K562 (cell line): ENCODE results near the gene CLCN1. TPM values are rescaled to one million over a fixed set of nuclear protein-coding genes. Genes with fewer than 3 reads are reported as not detected.

Experiments
- BCLAF1 ChIP-seq, 2 experiments: fragments of 450-650 bp in 1 of 2; IDR thresholded peaks; 2 replicates each; pipeline ENCODE4 v1.6.1; 2011 to 2017; ENCODE audit warnings: low read depth in 2 of 2, antibody characterized with exemption in 1 of 2, borderline replicate concordance in 1 of 2, low read length in 1 of 2, mild to moderate bottlenecking in 1 of 2, mixed read lengths in 1 of 2; ENCODE audit not compliant: control insufficient read depth in 1 of 2
- BRF1 ChIP-seq: IDR thresholded peaks from 3 replicates; pipeline ENCODE4 v1.6.1; 2011; ENCODE audit warnings: borderline replicate concordance, mild to moderate bottlenecking; ENCODE audit not compliant: insufficient read length; ENCODE audit errors: extremely low read depth
- CBX3 ChIP-seq, 2 experiments: IDR thresholded peaks; 1 replicate in 1 of 2; 2 replicates in 1 of 2; pipeline ENCODE4 v1.6.1; 2012; ENCODE audit warnings: inconsistent platforms in 2 of 2, low read length in 2 of 2, borderline replicate concordance in 1 of 2, control low read depth in 1 of 2
- CREM ChIP-seq: IDR thresholded peaks from 2 replicates; pipeline ENCODE4 v1.6.1; 2014; ENCODE audit warnings: antibody characterized with exemption, low read depth
- DNMT1 ChIP-seq: fragments of 450-650 bp; IDR thresholded peaks from 2 replicates; pipeline ENCODE4 v1.6.1; 2016; ENCODE audit warnings: antibody characterized with exemption, mild to moderate bottlenecking
- MBD1 ChIP-seq: fragments of 250-450 bp; sonication (Bioruptor Pico); IDR thresholded peaks from 2 replicates; pipeline ENCODE4 v1.8.0; 2022; ENCODE audit warnings: inconsistent platforms
- PRPF4 ChIP-seq: fragments of 200-400 bp; formaldehyde crosslinking; IDR thresholded peaks from one replicate; pipeline ENCODE4 v1.6.1; 2017; ENCODE audit warnings: low read length, low read depth, mild to moderate bottlenecking; ENCODE audit not compliant: insufficient read depth, poor library complexity, severe bottlenecking
- PTTG1 ChIP-seq: fragments of 450-650 bp; IDR thresholded peaks from 2 replicates; pipeline ENCODE4 v1.6.1; 2016; ENCODE audit warnings: low read depth, mild to moderate bottlenecking, missing genetic modification characterization, missing compliant biosample characterization
- SRSF7 ChIP-seq: fragments of 200-400 bp; formaldehyde crosslinking; optimal IDR thresholded peaks from 2 replicates; pipeline ENCODE3; 2017; ENCODE audit warnings: mild to moderate bottlenecking, low read depth, low read length
- STAG1 ChIP-seq: sonication (generic); formaldehyde crosslinking; IDR thresholded peaks from 2 replicates; pipeline ENCODE4 v1.5.0; 2020; ENCODE audit warnings: missing genetic modification reagents, borderline replicate concordance
- TCF3 ChIP-seq: sonication (generic); formaldehyde crosslinking; IDR thresholded peaks from 2 replicates; pipeline ENCODE4 v1.4.0; 2020; ENCODE audit warnings: mild to moderate bottlenecking, missing genetic modification reagents
- ZBTB12 ChIP-seq: fragments of 250-450 bp; sonication (Bioruptor Pico); IDR thresholded peaks from 2 replicates; pipeline ENCODE4 v1.4.0; 2020
- ZNF121 ChIP-seq: sonication (generic); formaldehyde crosslinking; conservative IDR thresholded peaks from 2 replicates; pipeline ENCODE4 v1.8.0; 2022; ENCODE audit warnings: missing genetic modification reagents
- ZNF274 ChIP-seq: IDR thresholded peaks from 2 replicates; pipeline ENCODE4 v1.6.1; 2011; ENCODE audit warnings: low read depth, mild to moderate bottlenecking, low read length, moderate library complexity, borderline replicate concordance
- ZNF347 ChIP-seq: fragments of 450-650 bp; formaldehyde crosslinking; IDR thresholded peaks from 2 replicates; pipeline ENCODE4 v1.4.0; 2020; ENCODE audit warnings: low read depth, mild to moderate bottlenecking, moderate library complexity
- polyA plus RNA-seq, 8 experiments: library from polyadenylated mRNA; depleted of rRNA in 4 of 8; stranded (reverse) in 5 of 8; unstranded in 3 of 8; fragments of >200 nt; fragmentation: Nextera tagmentation in 2 of 8; fragmentation: Illumina TruSeq in 1 of 8; extraction: Ambion mirVana in 2 of 8; extraction: Trizol in 1 of 8; gene quantifications; 2 replicates each; pipeline versions ENCODE4 v1.2.1 to v1.2.3, GENCODE V29; 2011 to 2014; ENCODE audit warnings: inconsistent platforms in 1 of 8, missing spikeins in 1 of 8
- total RNA-seq, 7 experiments: library from RNA; depleted of rRNA in 6 of 7; stranded (reverse); fragments of >200 nt in 6 of 7; fragmentation: Illumina TruSeq in 2 of 7; extraction: Trizol in 2 of 7; gene quantifications; 2 replicates each; pipeline versions ENCODE4 v1.2.1 to v1.2.3, GENCODE V29; 2011 to 2021; ENCODE audit warnings: low replicate concordance in 1 of 7
- TF ChIP-seq, protein P1 (sequence below): sonication (generic); formaldehyde crosslinking; IDR thresholded peaks from 2 replicates; pipeline ENCODE4 v1.8.0; 2022; ENCODE audit warnings: missing genetic modification reagents, mild to moderate bottlenecking, borderline replicate concordance
- TF ChIP-seq, protein P2 (sequence below): fragments of 450-650 bp; formaldehyde crosslinking; IDR thresholded peaks from 2 replicates; pipeline ENCODE4 v1.4.0; 2020; ENCODE audit warnings: mild to moderate bottlenecking, moderate library complexity

The CLCN1 gene
- total and polyA plus RNA-seq, 9 of the 15 experiments (the other 6 are each of a cell fraction or from before 2014, with no cell fraction given), result 0.01 to 0.11 (median 0.04) TPM; not detected in 4

DNA sequence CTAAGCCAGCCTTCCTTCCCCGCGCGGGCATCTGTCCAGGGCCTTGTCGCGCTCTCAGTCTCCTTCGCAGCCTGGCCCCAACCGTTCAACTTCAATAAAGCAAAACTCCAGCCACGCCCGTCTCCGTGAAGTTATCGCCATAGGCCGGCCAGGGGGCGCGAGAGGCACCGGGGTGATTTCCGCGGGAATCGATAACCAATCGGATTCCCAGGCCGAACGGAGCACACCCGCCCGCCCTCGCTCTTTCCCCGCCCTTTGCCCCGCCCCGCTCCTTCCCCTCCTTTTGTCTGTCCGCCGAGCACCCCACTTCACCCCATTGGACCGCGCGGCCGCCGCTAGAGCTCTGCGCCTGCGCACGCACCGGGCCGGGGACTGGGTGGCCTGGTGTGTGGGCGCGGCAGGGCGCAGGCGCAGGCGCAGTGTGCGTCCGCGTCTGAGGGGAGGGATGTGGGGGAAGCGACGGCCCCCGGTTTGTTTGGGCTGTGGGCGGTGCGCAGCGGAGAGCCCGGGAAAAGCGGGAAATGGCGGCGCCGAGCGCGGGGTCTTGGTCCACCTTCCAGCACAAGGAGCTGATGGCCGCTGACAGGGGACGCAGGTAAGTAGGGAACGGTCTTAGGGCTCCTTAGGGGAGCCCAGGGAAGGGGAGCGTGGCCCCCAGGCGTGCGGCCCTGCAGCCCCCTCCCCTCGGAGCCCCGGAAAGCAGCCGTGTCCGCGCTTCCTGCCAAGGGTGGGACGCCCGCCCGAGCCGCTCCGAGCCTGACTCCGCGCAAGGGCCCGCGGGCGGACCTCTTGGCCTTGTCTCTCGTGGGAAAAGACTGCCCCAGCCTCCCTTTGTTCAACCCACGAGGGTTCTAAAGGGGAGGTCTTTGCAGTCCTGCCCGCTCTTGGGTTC, 27.7 kb upstream of the CLCN1 start, which contains the start of gene CASP2 (continued):
- TF ChIP-seq MBD1 (CRISPR knock-in tag) (peak; percentile 96), ZNF347 (no peak), PTTG1 (tag) (no peak), BRF1 (no peak), STAG1 (no peak), ZNF274 (no peak), ZNF121 (CRISPR knock-in tag) (no peak), ZBTB12 (CRISPR knock-in tag) (0 out of 2 replicates have a peak, but pooled peaks have one; percentile 17), PRPF4 (peak; percentile 74), CBX3 (IDR thresholded peaks at IDR 0.05; ENCODE audit: borderline replicate concordance in 1 of 2, low read length in 2 of 2) (peak; percentile 92 to 99), TCF3 (peak; percentile 33; the same call in 1 of the 2 replicates), SRSF7 (no peak), BCLAF1 (IDR thresholded peaks at IDR 0.05; ENCODE audit: borderline replicate concordance in 1 of 2, control insufficient read depth in 1 of 2, low read depth in 2 of 2, low read length in 1 of 2) (0 out of 4 replicates have a peak, but pooled peaks of 1 of the 2 experiments have one; percentile 54), DNMT1 (no peak), CREM (peak; percentile 53)
- TF ChIP-seq, protein P1, sequence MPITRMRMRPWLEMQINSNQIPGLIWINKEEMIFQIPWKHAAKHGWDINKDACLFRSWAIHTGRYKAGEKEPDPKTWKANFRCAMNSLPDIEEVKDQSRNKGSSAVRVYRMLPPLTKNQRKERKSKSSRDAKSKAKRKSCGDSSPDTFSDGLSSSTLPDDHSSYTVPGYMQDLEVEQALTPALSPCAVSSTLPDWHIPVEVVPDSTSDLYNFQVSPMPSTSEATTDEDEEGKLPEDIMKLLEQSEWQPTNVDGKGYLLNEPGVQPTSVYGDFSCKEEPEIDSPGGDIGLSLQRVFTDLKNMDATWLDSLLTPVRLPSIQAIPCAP (CRISPR knock-in tag), result peak; percentile 95; the same call in 1 of the 2 replicates
- TF ChIP-seq, protein P2, sequence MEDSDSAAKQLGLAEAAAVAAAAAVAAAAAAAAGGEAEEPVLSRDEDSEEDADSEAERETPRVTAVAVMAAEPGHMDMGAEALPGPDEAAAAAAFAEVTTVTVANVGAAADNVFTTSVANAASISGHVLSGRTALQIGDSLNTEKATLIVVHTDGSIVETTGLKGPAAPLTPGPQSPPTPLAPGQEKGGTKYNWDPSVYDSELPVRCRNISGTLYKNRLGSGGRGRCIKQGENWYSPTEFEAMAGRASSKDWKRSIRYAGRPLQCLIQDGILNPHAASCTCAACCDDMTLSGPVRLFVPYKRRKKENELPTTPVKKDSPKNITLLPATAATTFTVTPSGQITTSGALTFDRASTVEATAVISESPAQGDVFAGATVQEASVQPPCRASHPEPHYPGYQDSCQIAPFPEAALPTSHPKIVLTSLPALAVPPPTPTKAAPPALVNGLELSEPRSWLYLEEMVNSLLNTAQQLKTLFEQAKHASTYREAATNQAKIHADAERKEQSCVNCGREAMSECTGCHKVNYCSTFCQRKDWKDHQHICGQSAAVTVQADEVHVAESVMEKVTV (CRISPR knock-in tag), result no peak
